HepG2 (cell line): ENCODE results near the gene SEC14L5. TPM values are rescaled to one million over a fixed set of nuclear protein-coding genes. Genes with fewer than 3 reads are reported as not detected.
A peak's percentile ranks its signal among the peaks of the same experiment; 100 is the strongest.

Source experiments
- HOMEZ ChIP-seq: IDR thresholded peaks from 2 replicates; pipeline ENCODE4 v1.6.1; 2016; ENCODE audit warnings: low read depth
- MAFF ChIP-seq: IDR thresholded peaks from 2 replicates; pipeline ENCODE4 v1.6.1; 2011; ENCODE audit warnings: low read depth, low read length, improper control_type of control experiment
- MAFG ChIP-seq: sonication (generic); formaldehyde crosslinking; IDR thresholded peaks from 2 replicates; pipeline ENCODE4 v1.5.1; 2020; ENCODE audit warnings: mild to moderate bottlenecking, missing genetic modification reagents
- MATR3 ChIP-seq: sonication (generic); formaldehyde crosslinking; IDR thresholded peaks from 2 replicates; pipeline ENCODE4 v1.4.0; 2020; ENCODE audit warnings: missing genetic modification reagents
- RBM39 ChIP-seq: fragments of 200-400 bp; formaldehyde crosslinking; IDR thresholded peaks from one replicate; pipeline ENCODE4 v1.6.1; 2018; ENCODE audit warnings: antibody characterized with exemption, mild to moderate bottlenecking, low read depth, low read length; ENCODE audit not compliant: poor library complexity, severe bottlenecking
- ZNF430 ChIP-seq: sonication (generic); formaldehyde crosslinking; IDR thresholded peaks from 2 replicates; pipeline ENCODE4 v1.9.0; 2021; ENCODE audit warnings: mild to moderate bottlenecking, missing genetic modification reagents
- ZNF879 ChIP-seq: sonication (generic); formaldehyde crosslinking; IDR thresholded peaks from 2 replicates; pipeline ENCODE4 v1.8.1; 2023; ENCODE audit warnings: missing genetic modification reagents
- polyA plus RNA-seq, 8 experiments: library from polyadenylated mRNA; depleted of rRNA in 3 of 8; stranded (reverse) in 7 of 8; unstranded in 1 of 8; fragments of >200 nt; fragmentation: Illumina TruSeq in 4 of 8; extraction: Trizol in 4 of 8; gene quantifications; 2 replicates each; pipeline versions ENCODE4 v1.2.1 to v1.2.3, GENCODE V29; 2011 to 2016; ENCODE audit warnings: low read depth in 4 of 8, missing spikeins in 1 of 8, mixed read lengths in 1 of 8; ENCODE audit not compliant: insufficient read depth in 1 of 8
- total RNA-seq, 5 experiments: library from RNA; depleted of rRNA; stranded (reverse); fragments of >200 nt; fragmentation: Illumina TruSeq; extraction: Trizol; gene quantifications; 2 replicates each; pipeline ENCODE4 v1.2.3, GENCODE V29; 2016; ENCODE audit warnings: low read depth in 1 of 5
- TF ChIP-seq, protein P1 (sequence below): IDR thresholded peaks from 2 replicates; pipeline ENCODE4 v1.6.1; 2016; ENCODE audit warnings: mild to moderate bottlenecking, missing biosample characterization, missing genetic modification reagents
- TF ChIP-seq, protein P2 (sequence below): IDR thresholded peaks from 2 replicates; pipeline ENCODE4 v1.4.0; 2020; ENCODE audit warnings: mild to moderate bottlenecking, missing genetic modification reagents
- TF ChIP-seq, protein P3 (sequence below): sonication (generic); formaldehyde crosslinking; IDR thresholded peaks from 2 replicates; pipeline ENCODE4 v1.5.1; 2020; ENCODE audit warnings: missing genetic modification reagents, mild to moderate bottlenecking, borderline replicate concordance
- TF ChIP-seq, protein P4 (sequence below): sonication (generic); formaldehyde crosslinking; IDR thresholded peaks from one replicate; pipeline ENCODE4 v1.5.1; 2020; ENCODE audit warnings: mild to moderate bottlenecking, missing genetic modification reagents; ENCODE audit errors: not compliant biosample characterization
- TF ChIP-seq, protein P5 (sequence below): sonication (generic); formaldehyde crosslinking; IDR thresholded peaks from 2 replicates; pipeline ENCODE4 v1.9.0; 2021; ENCODE audit warnings: missing genetic modification reagents, mild to moderate bottlenecking, borderline replicate concordance

SEC14L5 gene
- total and polyA plus RNA-seq, 2 of the 13 experiments (the other 11 are each of a cell fraction or from before 2014, with no cell fraction given) = 0.40 to 0.42 TPM

DNA sequence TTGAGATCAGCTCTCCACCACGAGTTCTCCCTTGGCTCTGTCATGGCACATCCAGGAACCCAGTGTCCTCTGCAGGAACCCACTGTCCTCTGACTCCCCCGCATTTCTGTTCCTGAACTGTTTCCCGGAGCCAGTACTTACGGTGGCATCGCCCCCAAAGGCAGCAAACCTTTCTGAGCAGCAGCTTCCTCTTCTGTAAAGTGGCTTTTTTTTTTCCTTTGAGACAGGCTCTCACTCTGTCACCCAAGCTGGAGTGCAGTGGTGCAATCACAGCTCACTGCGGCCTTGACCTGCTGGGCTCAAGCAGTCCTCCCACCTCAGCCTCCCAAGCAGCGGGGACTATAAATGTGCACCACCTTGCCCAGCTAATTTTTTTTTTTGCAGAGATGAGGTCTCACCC is 43.4 kb downstream of the SEC14L5 start (continued):
- TF ChIP-seq HOMEZ (CRISPR knock-in tag) = no peak
- TF ChIP-seq, protein P1, sequence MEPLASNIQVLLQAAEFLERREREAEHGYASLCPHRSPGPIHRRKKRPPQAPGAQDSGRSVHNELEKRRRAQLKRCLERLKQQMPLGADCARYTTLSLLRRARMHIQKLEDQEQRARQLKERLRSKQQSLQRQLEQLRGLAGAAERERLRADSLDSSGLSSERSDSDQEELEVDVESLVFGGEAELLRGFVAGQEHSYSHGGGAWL (CRISPR knock-in tag) = no peak
- TF ChIP-seq MATR3 (CRISPR knock-in tag) = no peak
- TF ChIP-seq ZNF430 (CRISPR knock-in tag) = no peak
- no peak for TF ChIP-seq MAFF
- no peak for TF ChIP-seq MAFG
- TF ChIP-seq, protein P2, sequence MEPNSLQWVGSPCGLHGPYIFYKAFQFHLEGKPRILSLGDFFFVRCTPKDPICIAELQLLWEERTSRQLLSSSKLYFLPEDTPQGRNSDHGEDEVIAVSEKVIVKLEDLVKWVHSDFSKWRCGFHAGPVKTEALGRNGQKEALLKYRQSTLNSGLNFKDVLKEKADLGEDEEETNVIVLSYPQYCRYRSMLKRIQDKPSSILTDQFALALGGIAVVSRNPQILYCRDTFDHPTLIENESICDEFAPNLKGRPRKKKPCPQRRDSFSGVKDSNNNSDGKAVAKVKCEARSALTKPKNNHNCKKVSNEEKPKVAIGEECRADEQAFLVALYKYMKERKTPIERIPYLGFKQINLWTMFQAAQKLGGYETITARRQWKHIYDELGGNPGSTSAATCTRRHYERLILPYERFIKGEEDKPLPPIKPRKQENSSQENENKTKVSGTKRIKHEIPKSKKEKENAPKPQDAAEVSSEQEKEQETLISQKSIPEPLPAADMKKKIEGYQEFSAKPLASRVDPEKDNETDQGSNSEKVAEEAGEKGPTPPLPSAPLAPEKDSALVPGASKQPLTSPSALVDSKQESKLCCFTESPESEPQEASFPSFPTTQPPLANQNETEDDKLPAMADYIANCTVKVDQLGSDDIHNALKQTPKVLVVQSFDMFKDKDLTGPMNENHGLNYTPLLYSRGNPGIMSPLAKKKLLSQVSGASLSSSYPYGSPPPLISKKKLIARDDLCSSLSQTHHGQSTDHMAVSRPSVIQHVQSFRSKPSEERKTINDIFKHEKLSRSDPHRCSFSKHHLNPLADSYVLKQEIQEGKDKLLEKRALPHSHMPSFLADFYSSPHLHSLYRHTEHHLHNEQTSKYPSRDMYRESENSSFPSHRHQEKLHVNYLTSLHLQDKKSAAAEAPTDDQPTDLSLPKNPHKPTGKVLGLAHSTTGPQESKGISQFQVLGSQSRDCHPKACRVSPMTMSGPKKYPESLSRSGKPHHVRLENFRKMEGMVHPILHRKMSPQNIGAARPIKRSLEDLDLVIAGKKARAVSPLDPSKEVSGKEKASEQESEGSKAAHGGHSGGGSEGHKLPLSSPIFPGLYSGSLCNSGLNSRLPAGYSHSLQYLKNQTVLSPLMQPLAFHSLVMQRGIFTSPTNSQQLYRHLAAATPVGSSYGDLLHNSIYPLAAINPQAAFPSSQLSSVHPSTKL (CRISPR knock-in tag) = peak; percentile 63
- TF ChIP-seq, protein P3, sequence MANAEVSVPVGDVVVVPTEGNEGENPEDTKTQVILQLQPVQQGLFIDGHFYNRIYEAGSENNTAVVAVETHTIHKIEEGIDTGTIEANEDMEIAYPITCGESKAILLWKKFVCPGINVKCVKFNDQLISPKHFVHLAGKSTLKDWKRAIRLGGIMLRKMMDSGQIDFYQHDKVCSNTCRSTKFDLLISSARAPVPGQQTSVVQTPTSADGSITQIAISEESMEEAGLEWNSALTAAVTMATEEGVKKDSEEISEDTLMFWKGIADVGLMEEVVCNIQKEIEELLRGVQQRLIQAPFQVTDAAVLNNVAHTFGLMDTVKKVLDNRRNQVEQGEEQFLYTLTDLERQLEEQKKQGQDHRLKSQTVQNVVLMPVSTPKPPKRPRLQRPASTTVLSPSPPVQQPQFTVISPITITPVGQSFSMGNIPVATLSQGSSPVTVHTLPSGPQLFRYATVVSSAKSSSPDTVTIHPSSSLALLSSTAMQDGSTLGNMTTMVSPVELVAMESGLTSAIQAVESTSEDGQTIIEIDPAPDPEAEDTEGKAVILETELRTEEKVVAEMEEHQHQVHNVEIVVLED = no peak
- no peak for TF ChIP-seq ZNF879 (CRISPR knock-in tag)
- TF ChIP-seq, protein P4, sequence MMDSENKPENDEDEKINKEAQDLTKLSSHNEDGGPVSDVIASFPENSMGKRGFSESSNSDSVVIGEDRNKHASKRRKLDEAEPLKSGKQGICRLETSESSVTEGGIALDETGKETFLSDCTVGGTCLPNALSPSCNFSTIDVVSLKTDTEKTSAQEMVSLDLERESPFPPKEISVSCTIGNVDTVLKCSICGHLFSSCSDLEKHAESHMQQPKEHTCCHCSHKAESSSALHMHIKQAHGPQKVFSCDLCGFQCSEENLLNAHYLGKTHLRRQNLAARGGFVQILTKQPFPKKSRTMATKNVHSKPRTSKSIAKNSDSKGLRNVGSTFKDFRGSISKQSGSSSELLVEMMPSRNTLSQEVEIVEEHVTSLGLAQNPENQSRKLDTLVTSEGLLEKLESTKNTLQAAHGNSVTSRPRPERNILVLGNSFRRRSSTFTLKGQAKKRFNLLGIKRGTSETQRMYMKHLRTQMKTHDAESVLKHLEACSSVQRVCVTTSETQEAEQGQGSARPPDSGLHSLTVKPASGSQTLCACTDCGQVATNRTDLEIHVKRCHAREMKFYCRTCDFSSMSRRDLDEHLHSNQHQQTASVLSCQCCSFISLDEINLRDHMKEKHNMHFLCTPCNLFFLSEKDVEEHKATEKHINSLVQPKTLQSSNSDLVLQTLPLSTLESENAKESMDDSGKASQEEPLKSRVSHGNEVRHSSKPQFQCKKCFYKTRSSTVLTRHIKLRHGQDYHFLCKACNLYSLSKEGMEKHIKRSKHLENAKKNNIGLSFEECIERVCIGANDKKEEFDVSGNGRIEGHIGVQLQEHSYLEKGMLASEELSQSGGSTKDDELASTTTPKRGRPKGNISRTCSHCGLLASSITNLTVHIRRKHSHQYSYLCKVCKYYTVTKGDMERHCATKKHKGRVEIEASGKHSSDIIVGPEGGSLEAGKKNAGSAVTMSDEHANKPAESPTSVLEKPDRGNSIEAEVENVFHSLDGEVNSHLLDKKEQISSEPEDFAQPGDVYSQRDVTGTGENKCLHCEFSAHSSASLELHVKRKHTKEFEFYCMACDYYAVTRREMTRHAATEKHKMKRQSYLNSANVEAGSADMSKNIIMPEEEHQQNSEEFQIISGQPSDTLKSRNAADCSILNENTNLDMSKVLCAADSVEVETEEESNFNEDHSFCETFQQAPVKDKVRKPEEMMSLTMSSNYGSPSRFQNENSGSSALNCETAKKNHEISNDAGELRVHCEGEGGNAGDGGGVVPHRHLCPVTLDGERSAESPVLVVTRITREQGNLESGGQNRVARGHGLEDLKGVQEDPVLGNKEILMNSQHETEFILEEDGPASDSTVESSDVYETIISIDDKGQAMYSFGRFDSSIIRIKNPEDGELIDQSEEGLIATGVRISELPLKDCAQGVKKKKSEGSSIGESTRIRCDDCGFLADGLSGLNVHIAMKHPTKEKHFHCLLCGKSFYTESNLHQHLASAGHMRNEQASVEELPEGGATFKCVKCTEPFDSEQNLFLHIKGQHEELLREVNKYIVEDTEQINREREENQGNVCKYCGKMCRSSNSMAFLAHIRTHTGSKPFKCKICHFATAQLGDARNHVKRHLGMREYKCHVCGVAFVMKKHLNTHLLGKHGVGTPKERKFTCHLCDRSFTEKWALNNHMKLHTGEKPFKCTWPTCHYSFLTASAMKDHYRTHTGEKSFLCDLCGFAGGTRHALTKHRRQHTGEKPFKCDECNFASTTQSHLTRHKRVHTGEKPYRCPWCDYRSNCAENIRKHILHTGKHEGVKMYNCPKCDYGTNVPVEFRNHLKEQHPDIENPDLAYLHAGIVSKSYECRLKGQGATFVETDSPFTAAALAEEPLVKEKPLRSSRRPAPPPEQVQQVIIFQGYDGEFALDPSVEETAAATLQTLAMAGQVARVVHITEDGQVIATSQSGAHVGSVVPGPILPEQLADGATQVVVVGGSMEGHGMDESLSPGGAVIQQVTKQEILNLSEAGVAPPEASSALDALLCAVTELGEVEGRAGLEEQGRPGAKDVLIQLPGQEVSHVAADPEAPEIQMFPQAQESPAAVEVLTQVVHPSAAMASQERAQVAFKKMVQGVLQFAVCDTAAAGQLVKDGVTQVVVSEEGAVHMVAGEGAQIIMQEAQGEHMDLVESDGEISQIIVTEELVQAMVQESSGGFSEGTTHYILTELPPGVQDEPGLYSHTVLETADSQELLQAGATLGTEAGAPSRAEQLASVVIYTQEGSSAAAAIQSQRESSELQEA = no peak
- no peak for TF ChIP-seq RBM39
- TF ChIP-seq, protein P5, sequence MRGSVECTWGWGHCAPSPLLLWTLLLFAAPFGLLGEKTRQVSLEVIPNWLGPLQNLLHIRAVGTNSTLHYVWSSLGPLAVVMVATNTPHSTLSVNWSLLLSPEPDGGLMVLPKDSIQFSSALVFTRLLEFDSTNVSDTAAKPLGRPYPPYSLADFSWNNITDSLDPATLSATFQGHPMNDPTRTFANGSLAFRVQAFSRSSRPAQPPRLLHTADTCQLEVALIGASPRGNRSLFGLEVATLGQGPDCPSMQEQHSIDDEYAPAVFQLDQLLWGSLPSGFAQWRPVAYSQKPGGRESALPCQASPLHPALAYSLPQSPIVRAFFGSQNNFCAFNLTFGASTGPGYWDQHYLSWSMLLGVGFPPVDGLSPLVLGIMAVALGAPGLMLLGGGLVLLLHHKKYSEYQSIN (CRISPR knock-in tag) = no peak
